GM12864 (cell line): Measurements from ENCODE around the gene SNF8.
A peak's percentile ranks its signal among the peaks of the same experiment; 100 is the strongest.
"Not testable (repeated sequence)": the region's sequence is repeated elsewhere in the genome, so short reads cannot be mapped to it uniquely, and the experiment has no call there.

ENCODE experiments used
- DNase-seq: peaks from one replicate; pipeline ENCODE4 v3.0.0-alpha.2; 2011; ENCODE audit warnings: low read depth
- H3K4me3 ChIP-seq: 2 replicates; pipeline ENCODE4 v1.5.1; 2011; ENCODE audit warnings: mild to moderate bottlenecking, low read depth, low read length, control low read depth
- CTCF ChIP-seq: IDR thresholded peaks from 2 replicates; pipeline ENCODE4 v1.5.1; 2011; ENCODE audit warnings: low read depth, mild to moderate bottlenecking, moderate library complexity, low read length, control low read depth, inconsistent platforms; ENCODE audit errors: missing control alignments

The SNF8 gene

DNA sequence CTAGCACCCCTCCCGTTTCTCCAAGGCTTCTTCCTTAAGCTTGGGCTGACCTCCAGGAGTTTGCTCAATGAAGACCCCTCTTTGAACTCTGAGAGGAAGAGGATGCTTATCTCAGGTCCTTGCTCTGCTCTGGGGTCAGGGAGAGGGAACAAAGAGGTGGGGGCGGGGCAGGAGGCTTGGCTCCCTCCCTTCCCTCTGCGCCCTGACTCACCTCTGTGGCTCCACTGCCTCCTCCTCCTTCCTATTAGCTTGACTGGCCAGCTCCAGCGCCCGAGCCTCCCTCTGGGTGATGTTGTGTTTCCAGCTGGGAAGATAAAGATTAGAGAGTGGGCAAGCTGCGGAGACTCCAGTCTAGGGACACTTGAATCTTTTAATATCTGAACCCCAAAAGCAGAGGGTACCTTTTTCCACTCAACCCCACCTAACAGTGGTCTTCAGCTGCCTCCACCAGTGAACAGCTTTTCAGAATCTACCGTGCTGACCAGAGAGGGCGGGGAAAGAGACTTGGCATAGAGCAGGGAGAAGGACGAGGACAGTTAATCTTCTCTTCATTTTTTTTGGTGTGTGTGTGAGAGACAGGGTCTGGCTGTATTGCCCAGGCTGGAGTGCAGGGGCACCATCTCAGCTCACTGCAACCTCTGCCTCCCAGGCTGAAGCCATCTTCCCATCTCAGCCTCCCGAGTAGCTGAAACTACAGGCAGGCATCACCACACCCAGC lies 17.0 kb upstream of the SNF8 start:
- no peak for DNase-seq
- no peak overlapping the region for H3K4me3 ChIP-seq
- no peak for TF ChIP-seq CTCF

- DNase-seq: no peak
- H3K4me3 ChIP-seq: no peak overlapping the region
- no peak for TF ChIP-seq CTCF
Measured at GRCh38 chr17:48960834-48961515, 16.3 kb upstream of the SNF8 start.

DNA sequence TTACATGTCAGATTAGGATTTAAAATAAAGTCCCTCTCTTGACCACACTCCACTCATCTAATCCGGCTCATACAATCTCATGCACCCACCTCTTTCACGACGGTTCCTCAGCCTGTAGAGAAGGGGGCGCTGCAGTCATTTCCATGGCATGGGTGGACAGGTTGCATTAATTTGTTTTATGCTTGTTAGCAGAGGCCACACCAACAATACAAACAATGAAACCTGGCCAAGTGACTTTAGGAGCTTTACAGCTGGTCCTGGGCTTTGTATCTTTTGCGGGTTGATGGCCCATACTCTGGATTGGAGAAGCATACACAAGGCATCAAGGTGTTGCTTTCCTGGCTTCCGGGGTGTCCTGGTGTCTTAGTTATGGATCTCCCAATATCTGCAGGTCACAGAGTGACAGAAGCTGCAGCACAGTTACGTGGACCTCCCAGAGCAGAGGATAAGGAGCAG lies 9.7 kb upstream of the SNF8 start:
- no peak for DNase-seq
- TF ChIP-seq CTCF: peak; percentile 28
- H3K4me3 ChIP-seq: no peak overlapping the region

DNA sequence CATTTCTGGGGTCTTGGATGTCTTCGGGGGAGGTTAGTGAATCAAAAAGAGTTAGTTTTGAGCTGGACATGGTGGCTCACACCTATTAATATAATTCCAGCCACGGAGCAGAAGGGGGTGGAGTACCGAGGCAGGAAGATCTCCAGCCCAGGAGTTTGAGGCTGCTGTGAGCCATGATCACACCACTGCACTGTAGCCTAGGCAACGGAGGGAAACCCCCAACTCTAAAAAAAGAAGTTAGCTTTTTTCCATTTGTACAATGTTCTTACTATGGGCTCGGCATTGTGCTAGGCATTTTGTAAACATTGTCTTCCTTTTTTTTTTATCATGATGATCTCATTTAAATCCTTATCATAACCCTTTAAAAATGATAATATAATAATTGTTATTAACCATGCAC lies 8.3 kb upstream of the SNF8 start:
- no peak for TF ChIP-seq CTCF
- H3K4me3 ChIP-seq: no peak overlapping the region
- DNase-seq: peak; percentile 18

- no peak for DNase-seq
- H3K4me3 ChIP-seq: no peak overlapping the region
- no peak for TF ChIP-seq CTCF
Measured at GRCh38 chr17:48951572-48951971, 6.9 kb upstream of the SNF8 start.

- H3K4me3 ChIP-seq: peak overlapping the region; percentile 78
- DNase-seq: not testable (repeated sequence)
Measured at GRCh38 chr17:48945261-48945651, 614 bp upstream of the SNF8 start.

- no peak for TF ChIP-seq CTCF
- H3K4me3 ChIP-seq: no peak overlapping the region
- no peak for DNase-seq
Measured at GRCh38 chr17:48933035-48933434, 11.6 kb downstream of the SNF8 start.
